SK-N-SH (cell line): Measurements from ENCODE around the gene DSE. TPM values are rescaled to one million over a fixed set of nuclear protein-coding genes. Genes with fewer than 3 reads are reported as not detected.

Experiments used
- CTCF ChIA-PET: fragments of 300-600, 350-600 bp; formaldehyde crosslinking; extraction: SDS; loops from one replicate; lab custom pipeline; 2021; lab: Yijun Ruan, JAX
- POLR2A ChIA-PET: fragments of 350-600 bp; sonication (Branson Sonifier 250); formaldehyde crosslinking; extraction: SDS; loops from one replicate; lab custom pipeline; 2020; ENCODE audit warnings: antibody characterized with exemption, inconsistent platforms; lab: Yijun Ruan, JAX
- DNase-seq: peaks from one replicate; pipeline ENCODE4 v3.0.0; 2012
- H2AFZ ChIP-seq: fragments of 200-600 bp; sonication (generic); 2 replicates; pipeline ENCODE4 v1.8.1; 2016; ENCODE audit warnings: antibody characterized with exemption, mild to moderate bottlenecking, low read depth
- H3F3A ChIP-seq: fragments of 200-600 bp; sonication (generic); replicated peaks from 2 replicates; pipeline ENCODE3; 2016; ENCODE audit warnings: antibody characterized with exemption, mild to moderate bottlenecking; ENCODE audit not compliant: insufficient read depth
- H3K27ac ChIP-seq, 2 experiments: fragments of 200-500 bp in 1 of 2; fragments of 200-600 bp in 1 of 2; sonication (Bioruptor generic) in 1 of 2; sonication (generic), shearing (Covaris generic) in 1 of 2; 2 replicates each; pipeline versions ENCODE4 v1.5.1 to v1.6.1; 2014 to 2016; ENCODE audit warnings: low read depth in 2 of 2, inconsistent platforms in 1 of 2, low read length in 1 of 2, mild to moderate bottlenecking in 1 of 2, mixed read lengths in 1 of 2
- H3K27me3 ChIP-seq: fragments of 200-600 bp; sonication (generic), shearing (Covaris generic); 2 replicates; pipeline ENCODE4 v1.6.1; 2016; ENCODE audit warnings: mixed run types; ENCODE audit not compliant: insufficient read depth
- H3K36me3 ChIP-seq, 2 experiments: fragments of 200-500 bp in 1 of 2; fragments of 200-600 bp in 1 of 2; sonication (Bioruptor generic) in 1 of 2; sonication (generic) in 1 of 2; replicated peaks in 1 of 2; 2 replicates each; pipeline versions ENCODE3 to v1.5.1; 2014 to 2016; ENCODE audit warnings: low read length in 1 of 2, mild to moderate bottlenecking in 1 of 2; ENCODE audit not compliant: insufficient read depth in 2 of 2, control insufficient read depth in 1 of 2
- H3K4me1 ChIP-seq, 2 experiments: fragments of 200-500 bp in 1 of 2; fragments of 200-600 bp in 1 of 2; sonication (Bioruptor generic) in 1 of 2; sonication (generic), shearing (Covaris generic) in 1 of 2; 2 replicates each; pipeline versions ENCODE4 v1.5.1 to v1.6.1; 2014 to 2016; ENCODE audit warnings: low read depth in 1 of 2, low read length in 1 of 2, mixed run types in 1 of 2; ENCODE audit not compliant: insufficient read depth in 2 of 2, control insufficient read depth in 1 of 2
- H3K4me2 ChIP-seq: fragments of 200-600 bp; sonication (generic), shearing (Covaris generic); 2 replicates; pipeline ENCODE4 v1.6.1; 2017; ENCODE audit warnings: mixed run types
- H3K4me3 ChIP-seq, 2 experiments: fragments of 200-500 bp in 1 of 2; fragments of 200-600 bp in 1 of 2; sonication (Bioruptor generic) in 1 of 2; sonication (generic), shearing (Covaris generic) in 1 of 2; 2 replicates each; pipeline versions ENCODE4 v1.5.1 to v1.8.1; 2014 to 2016; ENCODE audit warnings: low read depth in 2 of 2, inconsistent platforms in 1 of 2, low read length in 1 of 2, mild to moderate bottlenecking in 1 of 2, mixed read lengths in 1 of 2, moderate library complexity in 1 of 2
- H3K79me2 ChIP-seq: fragments of 200-600 bp; sonication (generic); 2 replicates; pipeline ENCODE4 v1.8.1; 2017; ENCODE audit warnings: mild to moderate bottlenecking; ENCODE audit not compliant: insufficient read depth
- H3K9ac ChIP-seq: fragments of 200-600 bp; sonication (generic); 2 replicates; pipeline ENCODE4 v1.6.1; 2017; ENCODE audit warnings: mixed run types
- H3K9me2 ChIP-seq: fragments of 200-600 bp; sonication (generic); 2 replicates; pipeline ENCODE4 v1.6.1; 2017; ENCODE audit warnings: mixed run types
- H3K9me3 ChIP-seq: fragments of 200-600 bp; sonication (generic); 2 replicates; pipeline ENCODE4 v1.6.1; 2017; ENCODE audit warnings: mixed run types, mild to moderate bottlenecking, moderate library complexity
- H4K20me1 ChIP-seq: fragments of 200-600 bp; sonication (generic); 2 replicates; pipeline ENCODE4 v1.6.1; 2017; ENCODE audit warnings: mild to moderate bottlenecking, mixed run types; ENCODE audit not compliant: insufficient read depth
- CTCF ChIP-seq: fragments of 200-600 bp; sonication (generic); IDR thresholded peaks from 2 replicates; pipeline ENCODE4 v1.6.1; 2017; ENCODE audit warnings: antibody characterized with exemption, mild to moderate bottlenecking, moderate library complexity
- FOXJ3 ChIP-seq: sonication (generic); formaldehyde crosslinking; IDR thresholded peaks from 2 replicates; pipeline ENCODE4 v1.5.1; 2020; ENCODE audit warnings: mild to moderate bottlenecking, missing genetic modification reagents
- GATA2 ChIP-seq: sonication (generic); formaldehyde crosslinking; IDR thresholded peaks from 2 replicates; pipeline ENCODE4 v1.5.0; 2020; ENCODE audit warnings: mild to moderate bottlenecking, missing genetic modification reagents
- PBX3 ChIP-seq: IDR thresholded peaks from 2 replicates; pipeline ENCODE4; 2012
- RCOR1 ChIP-seq: fragments of 150-350 bp; IDR thresholded peaks from 2 replicates; pipeline ENCODE4 v1.6.1; 2017; ENCODE audit warnings: antibody characterized with exemption, low read length
- REST ChIP-seq: IDR thresholded peaks from 2 replicates; pipeline ENCODE4 v1.6.1; 2012; ENCODE audit warnings: mild to moderate bottlenecking, low read depth, low read length, moderate library complexity
- SMC3 ChIP-seq: IDR thresholded peaks from 2 replicates; pipeline ENCODE4 v1.6.1; 2012; ENCODE audit warnings: low read depth, low read length, improper control_type of control experiment
- ZBTB33 ChIP-seq: IDR thresholded peaks from 2 replicates; pipeline ENCODE4 v1.4.0; 2012; ENCODE audit warnings: low read depth, borderline replicate concordance
- WGBS: methylation state at CpG from one replicate; pipeline ENCODE4 v1.1.6; 2017; ENCODE audit warnings: low lambda C conversion rate; 5-methylcytosine and 5-hydroxymethylcytosine counted together
- polyA plus RNA-seq, 3 experiments: library from polyadenylated mRNA; depleted of rRNA; stranded (reverse); fragments of >200 nt; gene quantifications; 2 replicates each; pipeline ENCODE4 v1.2.3, GENCODE V29; 2012

Gene DSE
- polyA plus RNA-seq, 1 of the 3 experiments (the other 2 are of a cell fraction): 12.7 TPM

GRCh38 chr6:116443105-116443504, 72.4 kb downstream of the DSE start:
- H3K4me3 ChIP-seq: no peak overlapping the region
- no peak overlapping the region for H3K9ac ChIP-seq
- DNase-seq: no peak
- no peaks in the 10 kb centered on the region for H3K36me3 ChIP-seq
- CTCF ChIA-PET: interaction anchor here (1.1 to 4.3 kb wide), 6 partner anchors 11 to 155 kb away, joined by 3 to 19 read pairs (median 4); partner anchors contain the start of gene CALHM5
- H3K9me2 ChIP-seq: no peaks in the 10 kb centered on the region
- H3K9me3 ChIP-seq: no peaks in the 10 kb centered on the region
- no peak overlapping the region for H3K4me2 ChIP-seq
- 82% methylated on average over 2 of the region's 2 CpGs for WGBS
- no peaks in the 10 kb centered on the region for H3K27me3 ChIP-seq
- peaks cover 0 to 21% of the 10 kb centered on the region in 2 experiments; a peak in 3 of 4 replicates for H3K4me1 ChIP-seq
- no peak overlapping the region for H2AFZ ChIP-seq
- H3F3A ChIP-seq: peaks cover 19% of the 10 kb centered on the region
- no peak overlapping the region for H3K27ac ChIP-seq
- no peaks in the 10 kb centered on the region for H4K20me1 ChIP-seq
- TF ChIP-seq SMC3 (no peak), REST (no peak), CTCF (no peak), RCOR1 (no peak), GATA2 (CRISPR knock-in tag) (no peak), PBX3 (no peak), FOXJ3 (no peak), ZBTB33 (no peak)
- H3K79me2 ChIP-seq: no peaks in the 10 kb centered on the region
- POLR2A ChIA-PET: no interaction called here
